Keratinocyte (primary cell): ENCODE measurements around the gene FOXJ2. TPM values are rescaled to one million over a fixed set of nuclear protein-coding genes. Genes with fewer than 3 reads are reported as not detected.
A peak's percentile ranks its signal among the peaks of the same experiment; 100 is the strongest.

Experiments
- DNase-seq: peaks from one replicate; pipeline ENCODE4 v3.0.0-alpha.2; 2011; ENCODE audit warnings: low read depth, missing footprints, low spot score
- FAIRE-seq: peaks from 2 replicates; lab custom pipeline; 2011; peaks lifted over from hg19 to GRCh38; lab: Jason Lieb, UNC
- H2AFZ ChIP-seq: 2 replicates; pipeline ENCODE4 v1.6.0; 2012; ENCODE audit warnings: low read length, control low read depth, inconsistent platforms; ENCODE audit not compliant: control insufficient read depth
- H3K27ac ChIP-seq: 2 replicates; pipeline ENCODE4 v1.5.1; 2011; ENCODE audit warnings: low read length; ENCODE audit not compliant: control insufficient read depth, insufficient read depth
- H3K27me3 ChIP-seq: 3 replicates; pipeline ENCODE4 v1.6.0; 2011; ENCODE audit warnings: low read length; ENCODE audit not compliant: control insufficient read depth, insufficient read depth; ENCODE audit errors: extremely low read depth
- H3K36me3 ChIP-seq, 2 experiments: 2 replicates in 1 of 2; 3 replicates in 1 of 2; pipeline ENCODE4 v1.5.1; 2011; ENCODE audit warnings: low read length in 2 of 2, mild to moderate bottlenecking in 1 of 2; ENCODE audit not compliant: control insufficient read depth in 2 of 2, insufficient read depth in 2 of 2; ENCODE audit errors: extremely low read depth in 1 of 2
- H3K4me1 ChIP-seq: 3 replicates; pipeline ENCODE4 v1.5.1; 2011; ENCODE audit warnings: low read length; ENCODE audit not compliant: control insufficient read depth, insufficient read depth; ENCODE audit errors: extremely low read depth
- H3K4me2 ChIP-seq: 3 replicates; pipeline ENCODE4 v1.6.0; 2011; ENCODE audit warnings: low read depth, low read length; ENCODE audit not compliant: control insufficient read depth, insufficient read depth; ENCODE audit errors: extremely low read depth
- H3K4me3 ChIP-seq, 3 experiments: fragments of 200-600 bp in 1 of 3; sonication (generic) in 1 of 3; 2 replicates in 2 of 3; 3 replicates in 1 of 3; pipeline ENCODE4 v1.5.1; 2011 to 2016; ENCODE audit warnings: low read length in 3 of 3, mild to moderate bottlenecking in 3 of 3, control low read depth in 2 of 3, inconsistent platforms in 1 of 3, low read depth in 1 of 3, mixed read lengths in 1 of 3, mixed run types in 1 of 3, moderate library complexity in 1 of 3; ENCODE audit not compliant: control insufficient read depth in 2 of 3, insufficient read depth in 2 of 3; ENCODE audit errors: extremely low read depth in 1 of 3
- H3K79me2 ChIP-seq: 2 replicates; pipeline ENCODE4 v1.6.0; 2012; ENCODE audit warnings: low read length; ENCODE audit not compliant: control insufficient read depth, insufficient read depth
- H3K9ac ChIP-seq: 3 replicates; pipeline ENCODE4 v1.6.0; 2011; ENCODE audit warnings: low read length; ENCODE audit not compliant: control insufficient read depth, insufficient read depth; ENCODE audit errors: extremely low read depth
- H3K9me1 ChIP-seq: 3 replicates; pipeline ENCODE4 v1.6.0; 2011; ENCODE audit warnings: low read length; ENCODE audit not compliant: control insufficient read depth, insufficient read depth; ENCODE audit errors: extremely low read depth
- H3K9me3 ChIP-seq: 2 replicates; pipeline ENCODE4 v1.5.1; 2012; ENCODE audit warnings: low read depth, low read length; ENCODE audit not compliant: control insufficient read depth
- H4K20me1 ChIP-seq: 3 replicates; pipeline ENCODE4 v1.6.0; 2011; ENCODE audit warnings: low read length; ENCODE audit not compliant: control insufficient read depth, insufficient read depth; ENCODE audit errors: extremely low read depth
- EZH2 ChIP-seq: IDR thresholded peaks from one replicate; pipeline ENCODE4 v1.6.1; 2012; ENCODE audit warnings: inconsistent platforms, mild to moderate bottlenecking, low read length, moderate library complexity
- dilution Hi-C: fragments of 300-500 bp; cut with MboI; formaldehyde crosslinking; loops from one replicate; pipeline ENCODE4 v1.7.0; 2020; ENCODE audit warnings: low sequenced_read_pairs; ENCODE audit not compliant: extremely low pct_ligation_motif_present
- polyA plus RNA-seq, 5 experiments: library from polyadenylated mRNA; depleted of rRNA in 3 of 5; stranded (reverse) in 3 of 5; stranded (forward) in 1 of 5; unstranded in 1 of 5; fragments of >200 nt; gene quantifications; 1 replicate in 1 of 5; 2 replicates in 3 of 5; 3 replicates in 1 of 5; pipeline versions ENCODE4 v1.2.1 to v1.2.3, GENCODE V29; 2011 to 2012; ENCODE audit warnings: missing spikeins in 2 of 5, low read depth in 1 of 5, low replicate concordance in 1 of 5
- TF ChIP-seq, protein P1 (sequence below), 3 experiments: IDR thresholded peaks in 1 of 3; conservative IDR thresholded peaks in 1 of 3; optimal IDR thresholded peaks in 1 of 3; 2 replicates in 2 of 3; 3 replicates in 1 of 3; pipeline versions ENCODE3 to v1.5.1; 2011; ENCODE audit warnings: low read length in 3 of 3, mild to moderate bottlenecking in 3 of 3, moderate library complexity in 2 of 3, control low read depth in 1 of 3, inconsistent platforms in 1 of 3; ENCODE audit not compliant: insufficient read depth in 2 of 3; ENCODE audit errors: extremely low read depth in 1 of 3

FOXJ2 gene
- polyA plus RNA-seq, 1 donor (not counting 4 experiments of a cell fraction or from before 2014, with no cell fraction given): 4.2 TPM

DNA sequence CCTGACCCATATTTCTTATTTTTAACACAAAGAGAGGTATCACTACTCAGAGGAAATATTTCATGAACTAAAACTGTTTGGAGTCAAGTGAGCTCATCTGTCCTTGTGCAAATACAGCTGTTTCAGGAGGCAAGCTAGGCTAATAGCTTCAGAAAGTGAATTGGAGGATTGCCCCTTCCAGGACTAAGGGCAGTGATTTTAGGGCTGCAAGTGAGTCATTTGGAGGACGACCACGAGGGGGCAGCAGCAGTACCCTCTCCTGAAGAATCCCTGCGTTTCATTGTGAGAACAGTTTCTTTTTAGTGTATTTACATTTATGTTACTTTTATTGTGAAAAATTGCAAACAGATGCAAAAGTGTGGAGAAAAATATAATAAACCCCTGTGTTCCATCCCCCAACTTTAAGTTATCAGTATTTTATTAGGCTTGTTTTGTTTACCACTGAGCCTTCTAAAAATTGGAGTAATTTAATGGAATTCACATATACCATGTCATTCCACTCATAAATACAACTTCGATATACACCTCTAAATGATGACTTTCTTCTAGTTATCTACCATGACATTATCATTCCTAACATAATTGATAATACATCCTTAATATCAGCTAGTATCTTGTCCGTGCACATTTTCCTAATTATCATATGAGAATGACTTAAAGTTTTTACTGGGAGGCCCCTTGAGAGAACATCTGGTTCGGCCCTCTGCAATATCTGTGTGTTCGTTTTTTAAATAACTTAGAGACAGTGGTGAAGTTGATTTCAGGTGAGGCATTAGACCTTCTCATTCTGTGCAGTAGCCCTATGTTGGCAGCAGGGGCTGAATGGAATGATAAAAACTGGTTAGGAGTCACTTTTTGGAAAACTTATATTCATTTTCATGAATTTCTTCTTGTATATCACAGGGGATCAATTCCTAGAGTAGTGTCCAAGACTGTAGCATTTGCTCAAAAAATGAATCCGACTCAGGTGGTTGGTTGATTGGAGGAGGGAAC, 13.7 kb downstream of the FOXJ2 start:
- Histone ChIP-seq H3K79me2 (no peaks in the 10 kb centered on the region), H3K9ac (no peak overlapping the region), H3K4me2 (no peak overlapping the region), H3K27me3 (no peaks in the 10 kb centered on the region), H4K20me1 (no peaks in the 10 kb centered on the region), H3K4me1 (no peaks in the 10 kb centered on the region), H2AFZ (no peak overlapping the region), H3K27ac (no peak overlapping the region), H3K4me3 (no peak overlapping the region), H3K36me3 (peaks cover 13 to 29% of the 10 kb centered on the region in 2 experiments), H3K9me1 (no peaks in the 10 kb centered on the region), H3K9me3 (no peaks in the 10 kb centered on the region)
- TF ChIP-seq, protein P1, sequence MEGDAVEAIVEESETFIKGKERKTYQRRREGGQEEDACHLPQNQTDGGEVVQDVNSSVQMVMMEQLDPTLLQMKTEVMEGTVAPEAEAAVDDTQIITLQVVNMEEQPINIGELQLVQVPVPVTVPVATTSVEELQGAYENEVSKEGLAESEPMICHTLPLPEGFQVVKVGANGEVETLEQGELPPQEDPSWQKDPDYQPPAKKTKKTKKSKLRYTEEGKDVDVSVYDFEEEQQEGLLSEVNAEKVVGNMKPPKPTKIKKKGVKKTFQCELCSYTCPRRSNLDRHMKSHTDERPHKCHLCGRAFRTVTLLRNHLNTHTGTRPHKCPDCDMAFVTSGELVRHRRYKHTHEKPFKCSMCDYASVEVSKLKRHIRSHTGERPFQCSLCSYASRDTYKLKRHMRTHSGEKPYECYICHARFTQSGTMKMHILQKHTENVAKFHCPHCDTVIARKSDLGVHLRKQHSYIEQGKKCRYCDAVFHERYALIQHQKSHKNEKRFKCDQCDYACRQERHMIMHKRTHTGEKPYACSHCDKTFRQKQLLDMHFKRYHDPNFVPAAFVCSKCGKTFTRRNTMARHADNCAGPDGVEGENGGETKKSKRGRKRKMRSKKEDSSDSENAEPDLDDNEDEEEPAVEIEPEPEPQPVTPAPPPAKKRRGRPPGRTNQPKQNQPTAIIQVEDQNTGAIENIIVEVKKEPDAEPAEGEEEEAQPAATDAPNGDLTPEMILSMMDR (optimal IDR thresholded peaks at IDR 0.05 in 1 of 3, IDR thresholded peaks at IDR 0.05 in 1 of 3, conservative IDR thresholded peaks at IDR 0.05 in 1 of 3; ENCODE audit: extremely low read depth in 1 of 3, insufficient read depth in 2 of 3, low read length in 3 of 3): peak; percentile 75 to 84 (median 79)
- no peak for TF ChIP-seq EZH2
- dilution Hi-C loops: no loop called here
- FAIRE-seq (peak; percentile 71), DNase-seq (no peak)

DNA sequence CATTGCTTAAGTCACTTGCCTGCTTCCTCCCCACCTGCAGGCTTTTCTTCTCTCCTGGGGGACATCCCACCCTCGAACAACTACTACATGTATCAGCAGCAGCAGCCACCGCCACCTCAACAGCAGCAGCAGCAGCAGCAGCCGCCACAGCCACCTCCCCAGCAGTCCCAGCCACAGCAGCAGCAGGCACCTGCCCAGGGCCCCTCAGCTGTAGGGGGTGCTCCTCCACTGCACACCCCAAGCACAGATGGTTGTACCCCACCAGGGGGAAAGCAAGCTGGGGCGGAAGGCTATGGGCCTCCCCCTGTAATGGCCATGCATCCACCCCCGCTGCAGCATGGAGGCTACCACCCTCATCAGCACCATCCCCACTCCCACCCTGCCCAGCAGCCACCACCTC, 15.3 kb downstream of the FOXJ2 start:
- Histone ChIP-seq H3K9me1 (no peaks in the 10 kb centered on the region), H4K20me1 (no peaks in the 10 kb centered on the region), H3K27me3 (no peaks in the 10 kb centered on the region), H3K36me3 (peaks cover 14 to 30% of the 10 kb centered on the region in 2 experiments), H3K4me2 (no peak overlapping the region), H2AFZ (no peak overlapping the region), H3K4me1 (no peaks in the 10 kb centered on the region), H3K9me3 (no peaks in the 10 kb centered on the region), H3K79me2 (no peaks in the 10 kb centered on the region), H3K9ac (no peak overlapping the region), H3K4me3 (no peak overlapping the region), H3K27ac (no peak overlapping the region)
- DNase-seq (no peak), FAIRE-seq (no peak)
- dilution Hi-C loops: no loop called here
- no peak for TF ChIP-seq EZH2
- TF ChIP-seq, protein P1 (optimal IDR thresholded peaks at IDR 0.05 in 1 of 3, IDR thresholded peaks at IDR 0.05 in 1 of 3, conservative IDR thresholded peaks at IDR 0.05 in 1 of 3; ENCODE audit: extremely low read depth in 1 of 3, insufficient read depth in 2 of 3, low read length in 3 of 3): no peak
